OCI-LY3 (cell line): ENCODE results near the gene NEMP1.

Experiments used
- H2AFZ ChIP-seq: fragments of 200-600, 300-600 bp; shearing (Covaris generic); 2 replicates; pipeline ENCODE4 v1.6.0; 2014; ENCODE audit warnings: antibody characterized with exemption, low read depth, low read length
- H3K27ac ChIP-seq: fragments of 200-600, 300-600 bp; sonication (generic); 2 replicates; pipeline ENCODE4 v1.5.1; 2014; ENCODE audit warnings: mild to moderate bottlenecking, low read length, moderate library complexity, mixed read lengths
- H3K27me3 ChIP-seq: fragments of 200-600, 300-600 bp; sonication (generic); 2 replicates; pipeline ENCODE4 v1.6.1; 2014; ENCODE audit warnings: low read depth, low read length, mixed read lengths
- H3K36me3 ChIP-seq: fragments of 200-600, 300-600 bp; sonication (generic); replicated peaks from 2 replicates; pipeline ENCODE3; 2014; ENCODE audit warnings: low read depth, low read length, mixed read lengths
- H3K4me1 ChIP-seq: fragments of 300-600, 200-600 bp; sonication (generic); 2 replicates; pipeline ENCODE4 v1.6.1; 2014; ENCODE audit warnings: low read length, mixed read lengths
- H3K4me2 ChIP-seq: fragments of 200-600, 300-600 bp; sonication (generic); 2 replicates; pipeline ENCODE4 v1.6.1; 2014; ENCODE audit warnings: low read length, mixed read lengths
- H3K4me3 ChIP-seq: fragments of 300-600, 200-600 bp; sonication (generic); 2 replicates; pipeline ENCODE4 v1.5.1; 2014; ENCODE audit warnings: antibody characterized with exemption, mild to moderate bottlenecking, low read length, moderate library complexity
- H3K79me2 ChIP-seq: fragments of 300-600, 200-600 bp; shearing (Covaris generic); 2 replicates; pipeline ENCODE4 v1.6.1; 2014; ENCODE audit warnings: mild to moderate bottlenecking, low read length, mixed read lengths
- H3K9ac ChIP-seq: fragments of 300-600, 200-600 bp; shearing (Covaris generic); 2 replicates; pipeline ENCODE4 v1.6.0; 2014; ENCODE audit warnings: mild to moderate bottlenecking, low read length, moderate library complexity
- H3K9me3 ChIP-seq: fragments of 200-600, 300-600 bp; shearing (Covaris generic); 2 replicates; pipeline ENCODE4 v1.6.1; 2014; ENCODE audit warnings: low read length, mixed read lengths; ENCODE audit not compliant: insufficient read depth
- H4K20me1 ChIP-seq: fragments of 200-600, 300-600 bp; sonication (generic); 2 replicates; pipeline ENCODE4 v1.6.1; 2016; ENCODE audit warnings: low read length, mixed read lengths; ENCODE audit not compliant: insufficient read depth
- EZH2phosphoT487 ChIP-seq: fragments of 200-600 bp; shearing (Covaris generic); IDR thresholded peaks from 2 replicates; pipeline ENCODE4 v1.6.1; 2018; ENCODE audit warnings: antibody characterized with exemption, mixed run types, low read depth
- TF ChIP-seq, protein P1 (sequence below): fragments of 200-600, 300-600 bp; sonication (generic); IDR thresholded peaks from 2 replicates; pipeline ENCODE4 v1.5.1; 2014; ENCODE audit warnings: antibody characterized with exemption, low read length, low read depth

Gene NEMP1

DNA sequence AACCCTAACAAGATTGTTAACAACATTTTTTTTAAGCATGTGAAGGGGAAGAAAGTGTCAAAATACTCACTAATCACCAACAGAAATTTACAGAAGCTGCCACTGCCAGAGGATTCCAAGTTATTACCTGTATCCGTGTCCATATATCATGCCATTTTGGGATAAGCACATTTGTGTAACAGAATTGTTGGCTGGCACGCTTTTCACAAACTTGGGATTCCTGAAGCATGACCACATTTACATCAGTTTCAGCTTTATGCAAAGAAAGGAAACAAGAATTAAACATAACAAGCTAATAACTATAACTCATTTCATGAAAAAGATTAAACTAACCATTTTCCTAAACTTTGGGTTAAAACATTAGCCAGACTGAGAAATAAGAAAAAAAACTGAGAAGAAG, 5.9 kb downstream of the NEMP1 start:
- H3K4me2 ChIP-seq = peak overlapping the region; percentile 56
- H3K27ac ChIP-seq = peak overlapping the region; percentile 47
- peaks cover 39% of the 10 kb centered on the region for H3K36me3 ChIP-seq
- peak overlapping the region; percentile 5; the same call in 1 of the 2 replicates for H3K4me3 ChIP-seq
- no peaks in the 10 kb centered on the region for H3K27me3 ChIP-seq
- H4K20me1 ChIP-seq = no peaks in the 10 kb centered on the region
- H3K79me2 ChIP-seq = peaks cover 49% of the 10 kb centered on the region
- H3K4me1 ChIP-seq = peaks cover 38% of the 10 kb centered on the region
- no peak overlapping the region for H2AFZ ChIP-seq
- H3K9me3 ChIP-seq = no peaks in the 10 kb centered on the region
- no peak for TF ChIP-seq EZH2phosphoT487
- TF ChIP-seq, protein P1, sequence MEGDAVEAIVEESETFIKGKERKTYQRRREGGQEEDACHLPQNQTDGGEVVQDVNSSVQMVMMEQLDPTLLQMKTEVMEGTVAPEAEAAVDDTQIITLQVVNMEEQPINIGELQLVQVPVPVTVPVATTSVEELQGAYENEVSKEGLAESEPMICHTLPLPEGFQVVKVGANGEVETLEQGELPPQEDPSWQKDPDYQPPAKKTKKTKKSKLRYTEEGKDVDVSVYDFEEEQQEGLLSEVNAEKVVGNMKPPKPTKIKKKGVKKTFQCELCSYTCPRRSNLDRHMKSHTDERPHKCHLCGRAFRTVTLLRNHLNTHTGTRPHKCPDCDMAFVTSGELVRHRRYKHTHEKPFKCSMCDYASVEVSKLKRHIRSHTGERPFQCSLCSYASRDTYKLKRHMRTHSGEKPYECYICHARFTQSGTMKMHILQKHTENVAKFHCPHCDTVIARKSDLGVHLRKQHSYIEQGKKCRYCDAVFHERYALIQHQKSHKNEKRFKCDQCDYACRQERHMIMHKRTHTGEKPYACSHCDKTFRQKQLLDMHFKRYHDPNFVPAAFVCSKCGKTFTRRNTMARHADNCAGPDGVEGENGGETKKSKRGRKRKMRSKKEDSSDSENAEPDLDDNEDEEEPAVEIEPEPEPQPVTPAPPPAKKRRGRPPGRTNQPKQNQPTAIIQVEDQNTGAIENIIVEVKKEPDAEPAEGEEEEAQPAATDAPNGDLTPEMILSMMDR = no peak
- H3K9ac ChIP-seq = peak overlapping the region; percentile 15; the same call in 1 of the 2 replicates

DNA sequence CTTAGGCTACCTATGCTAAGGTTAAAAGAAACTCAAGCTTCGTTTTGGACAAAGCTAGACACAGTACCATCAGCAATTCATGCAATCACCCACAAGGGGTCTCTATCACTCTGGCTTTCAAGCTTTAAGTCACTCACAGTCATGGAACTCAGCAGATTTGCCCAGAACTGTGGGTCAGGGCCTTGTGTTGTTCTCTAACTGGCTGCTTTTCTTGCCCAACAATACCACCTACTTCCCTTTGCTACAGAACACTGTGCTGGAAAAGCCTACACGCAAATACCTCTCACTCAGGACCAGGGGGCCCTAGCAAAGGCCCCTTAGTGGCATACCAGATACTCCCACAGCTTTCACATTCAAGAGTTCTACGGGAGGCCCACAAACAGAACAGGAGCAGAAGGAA, 9.1 kb downstream of the NEMP1 start:
- H3K9ac ChIP-seq = no peak overlapping the region
- H3K27ac ChIP-seq = peak overlapping the region; percentile 24; the same call in 1 of the 2 replicates
- H3K9me3 ChIP-seq = no peaks in the 10 kb centered on the region
- H3K36me3 ChIP-seq = peaks cover 43% of the 10 kb centered on the region
- no peak overlapping the region for H2AFZ ChIP-seq
- H3K4me3 ChIP-seq = no peak overlapping the region
- H3K4me2 ChIP-seq = no peak overlapping the region
- TF ChIP-seq, protein P1 = peak; percentile 83
- TF ChIP-seq EZH2phosphoT487 = no peak
- peaks cover 26% of the 10 kb centered on the region for H3K79me2 ChIP-seq
- no peaks in the 10 kb centered on the region for H3K27me3 ChIP-seq
- no peaks in the 10 kb centered on the region for H4K20me1 ChIP-seq
- H3K4me1 ChIP-seq = peaks cover 46% of the 10 kb centered on the region

DNA sequence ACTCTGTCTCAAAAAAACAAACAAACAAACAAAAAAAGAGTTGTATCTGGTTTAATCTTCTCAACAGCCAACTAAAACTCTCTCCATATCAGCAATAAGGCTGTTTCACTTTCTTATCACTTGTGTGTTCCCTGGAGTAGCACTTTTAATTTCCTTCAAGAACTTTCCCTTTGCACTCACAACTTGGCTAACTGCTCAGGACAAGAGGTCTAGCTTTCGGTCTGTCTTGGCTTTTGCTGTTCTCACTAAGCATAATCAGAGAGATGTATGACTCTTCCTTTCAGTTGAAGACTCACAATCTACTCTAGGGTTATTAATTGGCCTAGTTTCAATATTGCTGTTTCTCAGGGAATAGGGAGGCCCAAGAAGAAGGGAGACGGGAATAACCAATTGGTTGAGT, 12.3 kb downstream of the NEMP1 start:
- Histone ChIP-seq H2AFZ (no peak overlapping the region), H3K9ac (no peak overlapping the region), H3K36me3 (peaks cover 41% of the 10 kb centered on the region), H4K20me1 (no peaks in the 10 kb centered on the region), H3K79me2 (peaks cover 9% of the 10 kb centered on the region), H3K4me1 (peaks cover 48% of the 10 kb centered on the region), H3K4me3 (no peak overlapping the region), H3K9me3 (no peaks in the 10 kb centered on the region), H3K27ac (no peak overlapping the region), H3K27me3 (no peaks in the 10 kb centered on the region), H3K4me2 (no peak overlapping the region)
- TF ChIP-seq EZH2phosphoT487 = no peak
- TF ChIP-seq, protein P1 = no peak

DNA sequence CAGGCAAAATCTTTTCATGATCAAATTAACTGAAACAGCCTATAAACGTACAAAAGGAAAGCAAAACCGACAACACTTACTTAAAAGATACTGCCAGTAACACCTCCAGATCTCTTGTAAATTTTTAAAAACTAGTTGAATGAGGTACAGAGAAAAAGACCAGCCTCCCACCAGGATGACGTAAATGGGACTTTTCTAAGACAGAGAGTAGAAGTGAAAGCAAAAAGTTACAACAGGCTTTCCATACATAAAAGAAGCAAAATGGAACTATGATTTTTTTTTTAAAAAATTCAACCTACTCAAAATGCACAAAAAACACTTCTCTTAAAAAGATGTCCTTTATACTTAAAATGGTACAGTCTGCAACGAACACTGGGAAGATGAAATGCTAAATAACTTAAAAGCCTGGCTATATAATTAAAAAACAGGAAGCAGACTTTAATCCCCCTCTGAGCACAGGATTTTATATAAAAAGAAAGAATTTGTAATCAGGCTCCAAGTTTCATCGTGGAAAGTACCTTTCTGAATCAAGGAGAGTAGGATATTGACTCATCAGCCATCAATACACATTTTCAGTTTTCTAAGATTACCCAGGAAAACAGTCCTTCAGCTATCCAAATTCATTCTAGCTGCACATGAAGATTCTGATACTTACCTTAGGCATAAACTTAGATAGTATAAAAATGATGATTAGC, 14.5 kb downstream of the NEMP1 start:
- H3K36me3 ChIP-seq = peaks cover 44% of the 10 kb centered on the region
- peak overlapping the region; percentile 63 for H3K9ac ChIP-seq
- peak overlapping the region; percentile 76 for H3K4me2 ChIP-seq
- H3K9me3 ChIP-seq = no peaks in the 10 kb centered on the region
- no peaks in the 10 kb centered on the region for H4K20me1 ChIP-seq
- H3K4me1 ChIP-seq = peaks cover 36% of the 10 kb centered on the region
- TF ChIP-seq, protein P1 = no peak
- no peak for TF ChIP-seq EZH2phosphoT487
- H3K27me3 ChIP-seq = no peaks in the 10 kb centered on the region
- no peak overlapping the region for H2AFZ ChIP-seq
- peak overlapping the region; percentile 64 for H3K4me3 ChIP-seq
- peak overlapping the region; percentile 95 for H3K27ac ChIP-seq
- peaks cover 9% of the 10 kb centered on the region for H3K79me2 ChIP-seq
